Endothelial cell (in vitro differentiated cells): Measurements from ENCODE around the gene RPL23. TPM values are rescaled to one million over a fixed set of nuclear protein-coding genes. Genes with fewer than 3 reads are reported as not detected.

ENCODE experiments used
- DNase-seq: peaks from one replicate; pipeline ENCODE4 v3.0.0; 2021; ENCODE audit warnings: low spot score
- H3K27ac Mint-ChIP-seq: one replicate; pipeline ENCODE4 v1.8.0; 2021; ENCODE audit warnings: mixed read lengths, inconsistent platforms; ENCODE audit not compliant: unreplicated experiment
- H3K27me3 Mint-ChIP-seq: one replicate; pipeline ENCODE4 v1.8.0; 2021; ENCODE audit warnings: mild to moderate bottlenecking, moderate library complexity, mixed read lengths, inconsistent platforms; ENCODE audit not compliant: unreplicated experiment
- H3K36me3 Mint-ChIP-seq: one replicate; pipeline ENCODE4 v1.8.0; 2021; ENCODE audit warnings: mild to moderate bottlenecking, low read depth, mixed read lengths, inconsistent platforms; ENCODE audit not compliant: unreplicated experiment
- H3K4me1 Mint-ChIP-seq: one replicate; pipeline ENCODE4 v1.8.0; 2021; ENCODE audit warnings: mild to moderate bottlenecking, mixed read lengths, inconsistent platforms; ENCODE audit not compliant: unreplicated experiment
- H3K4me3 Mint-ChIP-seq: one replicate; pipeline ENCODE4 v1.8.0; 2021; ENCODE audit warnings: mild to moderate bottlenecking, mixed read lengths, inconsistent platforms; ENCODE audit not compliant: unreplicated experiment
- H3K9me3 Mint-ChIP-seq: one replicate; pipeline ENCODE4 v1.8.0; 2021; ENCODE audit warnings: mixed read lengths, inconsistent platforms; ENCODE audit not compliant: unreplicated experiment
- total RNA-seq: library from RNA; stranded (reverse); fragmentation: NEBNext Ultra II Directional; extraction: Animal tissue kit (Norgen Biotek cat#: 25700); gene quantifications from one replicate; pipeline ENCODE4 v1.2.1, GENCODE V29; 2021; ENCODE audit not compliant: unreplicated experiment
- TF ChIP-seq, protein P1 (sequence below): fragments of 200-600 bp; sonication (generic); IDR thresholded peaks from one replicate; pipeline ENCODE4 v1.5.0; 2021; ENCODE audit warnings: antibody characterized with exemption; ENCODE audit not compliant: unreplicated experiment

The RPL23 gene
- total RNA-seq, 1 donor from 2014 or later = 2,464 TPM

- peaks cover 9% of the 10 kb centered on the region for H3K27me3 Mint-ChIP-seq
- no peak overlapping the region for H3K4me3 Mint-ChIP-seq
- peaks cover 29% of the 10 kb centered on the region for H3K4me1 Mint-ChIP-seq
- H3K9me3 Mint-ChIP-seq = no peaks in the 10 kb centered on the region
- TF ChIP-seq, protein P1, sequence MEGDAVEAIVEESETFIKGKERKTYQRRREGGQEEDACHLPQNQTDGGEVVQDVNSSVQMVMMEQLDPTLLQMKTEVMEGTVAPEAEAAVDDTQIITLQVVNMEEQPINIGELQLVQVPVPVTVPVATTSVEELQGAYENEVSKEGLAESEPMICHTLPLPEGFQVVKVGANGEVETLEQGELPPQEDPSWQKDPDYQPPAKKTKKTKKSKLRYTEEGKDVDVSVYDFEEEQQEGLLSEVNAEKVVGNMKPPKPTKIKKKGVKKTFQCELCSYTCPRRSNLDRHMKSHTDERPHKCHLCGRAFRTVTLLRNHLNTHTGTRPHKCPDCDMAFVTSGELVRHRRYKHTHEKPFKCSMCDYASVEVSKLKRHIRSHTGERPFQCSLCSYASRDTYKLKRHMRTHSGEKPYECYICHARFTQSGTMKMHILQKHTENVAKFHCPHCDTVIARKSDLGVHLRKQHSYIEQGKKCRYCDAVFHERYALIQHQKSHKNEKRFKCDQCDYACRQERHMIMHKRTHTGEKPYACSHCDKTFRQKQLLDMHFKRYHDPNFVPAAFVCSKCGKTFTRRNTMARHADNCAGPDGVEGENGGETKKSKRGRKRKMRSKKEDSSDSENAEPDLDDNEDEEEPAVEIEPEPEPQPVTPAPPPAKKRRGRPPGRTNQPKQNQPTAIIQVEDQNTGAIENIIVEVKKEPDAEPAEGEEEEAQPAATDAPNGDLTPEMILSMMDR = no peak
- no peak for DNase-seq
- H3K36me3 Mint-ChIP-seq = peaks cover 16% of the 10 kb centered on the region
- peak overlapping the region; percentile 75 for H3K27ac Mint-ChIP-seq
Observed at GRCh38 chr17:38898291-38898679, 44.8 kb upstream of the RPL23 start.

- TF ChIP-seq, protein P1 = no peak
- Mint-ChIP-seq H3K9me3 (no peaks in the 10 kb centered on the region), H3K4me3 (no peak overlapping the region), H3K27ac (peak overlapping the region; percentile 75), H3K27me3 (peaks cover 9% of the 10 kb centered on the region), H3K36me3 (peaks cover 12% of the 10 kb centered on the region), H3K4me1 (peaks cover 29% of the 10 kb centered on the region)
- DNase-seq = no peak
Observed at GRCh38 chr17:38897671-38898290, 44.3 kb upstream of the RPL23 start.

- H3K4me1 Mint-ChIP-seq = peaks cover 29% of the 10 kb centered on the region
- H3K9me3 Mint-ChIP-seq = no peaks in the 10 kb centered on the region
- DNase-seq = no peak
- peaks cover 12% of the 10 kb centered on the region for H3K36me3 Mint-ChIP-seq
- TF ChIP-seq, protein P1 = no peak
- peaks cover 9% of the 10 kb centered on the region for H3K27me3 Mint-ChIP-seq
- no peak overlapping the region for H3K4me3 Mint-ChIP-seq
- no peak overlapping the region for H3K27ac Mint-ChIP-seq
Observed at GRCh38 chr17:38897176-38897575, 43.7 kb upstream of the RPL23 start.

DNA sequence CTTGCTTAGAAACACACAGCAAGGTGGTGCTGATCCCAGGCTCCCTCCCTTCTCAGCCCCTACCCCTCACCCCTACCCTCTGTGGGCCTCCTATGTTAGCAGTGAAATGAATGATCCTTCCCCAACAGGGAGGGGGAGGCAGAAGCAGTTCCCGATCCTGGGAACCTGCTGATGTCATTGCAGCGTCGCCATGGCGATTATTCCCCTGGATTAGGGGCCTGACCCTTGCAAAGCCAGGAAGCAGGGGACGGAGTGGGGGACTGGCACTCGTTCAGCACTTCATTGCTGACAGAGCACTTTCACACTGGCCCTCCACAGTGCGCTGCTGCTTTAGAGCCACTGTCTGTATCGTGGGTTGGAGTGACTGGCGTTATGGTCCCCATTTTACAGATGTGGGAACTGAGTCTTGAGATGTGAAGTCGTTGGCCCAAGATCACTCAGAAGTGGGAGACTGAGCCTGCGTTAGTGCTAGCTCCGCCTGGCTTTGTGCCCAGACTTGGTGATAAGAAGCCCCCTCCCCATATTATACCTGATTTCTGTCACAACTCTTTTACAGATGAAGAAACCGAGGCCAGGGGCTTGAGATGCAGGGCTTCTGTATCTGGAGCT is 42.9 kb upstream of the RPL23 start:
- peaks cover 13% of the 10 kb centered on the region for H3K27me3 Mint-ChIP-seq
- peaks cover 17% of the 10 kb centered on the region for H3K36me3 Mint-ChIP-seq
- TF ChIP-seq, protein P1 = no peak
- H3K9me3 Mint-ChIP-seq = no peaks in the 10 kb centered on the region
- no peak overlapping the region for H3K4me3 Mint-ChIP-seq
- no peak for DNase-seq
- peaks cover 29% of the 10 kb centered on the region for H3K4me1 Mint-ChIP-seq
- peak overlapping the region; percentile 36 for H3K27ac Mint-ChIP-seq

DNA sequence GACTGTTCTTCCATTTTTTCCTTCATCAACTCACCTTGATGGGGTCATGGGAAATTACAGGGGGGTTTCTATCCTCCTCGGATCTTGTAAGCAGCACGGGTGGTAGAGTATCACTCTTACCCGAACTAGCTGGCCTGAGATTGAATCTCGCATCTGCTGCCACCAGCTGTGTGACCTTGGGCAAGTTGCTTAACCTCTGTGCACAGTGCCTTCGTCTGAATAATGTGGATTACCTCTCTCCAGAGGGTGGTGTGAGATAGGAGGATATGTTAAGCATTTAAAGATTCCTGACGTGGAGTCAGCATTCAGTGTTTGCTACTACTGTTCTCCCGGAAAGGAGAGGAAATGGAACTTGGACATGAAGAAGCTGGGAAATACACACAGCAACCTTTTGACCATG is 40.8 kb upstream of the RPL23 start:
- H3K4me1 Mint-ChIP-seq = peaks cover 29% of the 10 kb centered on the region
- H3K9me3 Mint-ChIP-seq = no peaks in the 10 kb centered on the region
- peaks cover 13% of the 10 kb centered on the region for H3K27me3 Mint-ChIP-seq
- no peak for DNase-seq
- peaks cover 27% of the 10 kb centered on the region for H3K36me3 Mint-ChIP-seq
- peak overlapping the region; percentile 68 for H3K27ac Mint-ChIP-seq
- H3K4me3 Mint-ChIP-seq = peak overlapping the region; percentile 56
- TF ChIP-seq, protein P1 = no peak
